ENCODE data around the gene TMED8.
"Not testable (repeated sequence)": the region's sequence is repeated elsewhere in the genome, so short reads cannot be mapped to it uniquely, and the experiment has no call there.

TMED8 gene

DNA sequence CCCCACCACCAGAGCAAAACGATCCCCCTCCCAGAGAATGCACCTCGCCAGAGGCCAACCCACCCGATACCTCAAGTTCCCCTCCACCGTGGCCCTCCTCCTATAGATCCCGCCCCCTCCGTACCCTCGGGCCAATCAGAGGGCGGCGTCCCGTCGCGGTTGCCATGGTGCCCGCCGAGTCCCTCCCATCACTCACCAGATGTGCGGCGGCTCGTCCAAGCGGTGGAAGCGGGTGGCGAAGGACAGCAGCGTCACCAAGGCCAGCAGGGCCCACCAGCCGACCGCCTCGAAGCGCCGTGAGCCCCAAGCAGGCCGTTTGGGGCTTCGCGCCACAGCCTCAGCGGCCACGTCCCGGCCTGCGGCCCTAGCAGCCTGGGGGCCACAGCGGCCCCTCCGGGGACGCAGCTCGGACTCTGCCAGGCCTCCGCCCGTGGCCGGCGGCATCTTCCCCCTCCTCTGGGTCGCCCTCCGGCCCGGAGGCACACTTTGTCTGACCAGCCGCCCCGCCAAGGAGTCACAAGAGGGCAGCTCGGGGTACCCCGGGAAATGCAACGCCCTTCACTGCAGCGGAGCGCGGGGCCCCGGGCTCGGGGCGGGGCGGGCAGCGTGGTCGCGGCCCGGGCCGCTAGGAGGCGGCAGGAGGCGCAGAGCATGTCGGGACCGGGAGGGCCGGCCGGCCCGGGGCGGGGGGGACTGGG lies 56.5 kb downstream of the TMED8 start, which contains the start of gene POMT2:
TSS of gene POMT2 (minus strand) at position 646 of the 698 bp plus-strand sequence. CDS start at position 444, 202 bp downstream.
- peak; percentile 90 for DNase-seq

DNA sequence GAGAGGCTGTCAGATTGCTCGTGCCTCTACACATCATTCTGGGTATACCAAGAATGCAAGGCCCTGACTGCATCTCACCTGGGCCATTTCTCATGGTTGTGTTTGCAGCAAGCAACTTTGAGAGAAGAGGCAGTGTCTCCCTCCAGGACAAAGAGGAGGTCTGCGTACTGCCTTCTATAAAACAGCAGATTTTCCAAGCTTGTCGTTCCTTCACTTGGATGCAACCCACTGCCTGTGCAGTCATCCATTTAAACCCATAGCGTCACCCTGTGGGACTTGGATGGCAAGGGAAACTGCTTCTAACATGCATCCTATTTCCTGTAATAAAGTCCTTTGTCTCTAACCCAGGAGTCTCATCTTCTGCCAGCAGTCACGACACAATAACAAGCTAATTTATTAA lies 57.5 kb downstream of the TMED8 start:
- DNase-seq: no peak

DNA sequence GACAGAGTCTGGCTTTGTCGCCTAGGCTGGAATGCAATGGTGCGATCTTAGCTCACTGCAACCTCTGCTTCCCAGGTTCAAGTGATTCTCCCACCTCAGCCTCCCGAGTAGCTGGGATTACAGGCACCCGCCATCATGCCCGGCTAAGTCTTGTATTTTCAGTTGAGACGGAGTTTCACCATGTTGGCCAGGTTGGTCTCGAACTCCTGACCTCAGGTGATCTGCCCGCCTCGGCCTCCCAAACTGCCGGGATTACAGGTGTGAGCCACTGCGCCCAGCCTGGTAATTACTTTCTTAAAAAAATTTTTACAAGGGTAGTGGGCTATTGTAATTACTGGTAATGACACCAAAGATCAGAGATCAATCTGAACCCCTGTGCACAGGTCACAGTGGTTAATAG lies 58.1 kb downstream of the TMED8 start:
- DNase-seq: not testable (repeated sequence)

DNA sequence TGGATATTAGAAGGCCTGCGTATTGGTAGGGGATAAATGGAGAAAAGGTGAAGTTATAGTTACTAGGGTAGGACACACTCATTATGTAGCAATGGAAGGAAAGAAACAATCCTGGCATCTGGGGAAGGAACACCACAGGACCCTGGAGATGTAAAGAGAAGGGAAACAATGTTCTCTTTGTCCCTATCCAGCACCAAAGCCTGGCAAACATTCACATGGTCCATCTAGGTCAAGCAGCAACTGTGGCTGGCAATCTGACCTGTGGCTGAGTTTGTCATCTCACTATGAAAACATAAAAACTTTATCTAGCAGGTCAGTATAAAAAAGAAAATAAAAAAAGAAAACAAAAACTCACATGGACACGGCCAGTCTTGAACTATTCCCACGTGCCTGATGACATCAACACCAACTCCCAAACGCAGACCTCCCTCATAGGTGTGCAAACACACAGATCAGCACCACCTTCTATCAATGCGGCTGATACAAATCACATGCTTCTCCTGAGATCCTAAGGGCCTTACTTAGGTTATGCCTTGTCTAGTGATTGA lies 58.8 kb downstream of the TMED8 start:
- DNase-seq: no peak

DNA sequence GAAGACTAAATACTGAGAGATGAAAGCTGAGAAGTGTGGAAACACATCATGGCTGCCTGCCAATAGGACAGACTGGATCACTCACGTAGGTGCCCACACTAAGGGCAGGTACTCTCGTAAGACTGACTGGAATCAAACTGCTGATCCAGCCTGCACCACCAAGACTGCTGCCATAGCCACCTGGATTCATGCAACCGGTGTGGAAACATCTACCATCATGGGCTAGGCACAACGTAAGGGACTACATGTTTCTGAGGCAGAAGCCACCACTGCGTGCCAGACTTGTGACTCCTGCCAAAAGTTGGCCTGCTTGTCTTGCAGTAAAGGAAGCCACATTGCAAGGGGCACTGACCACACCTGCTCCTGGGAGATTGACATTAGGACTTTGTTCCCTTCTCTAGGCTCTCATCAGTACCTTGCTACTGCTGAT lies 60.0 kb downstream of the TMED8 start:
- DNase-seq: no peak

DNA sequence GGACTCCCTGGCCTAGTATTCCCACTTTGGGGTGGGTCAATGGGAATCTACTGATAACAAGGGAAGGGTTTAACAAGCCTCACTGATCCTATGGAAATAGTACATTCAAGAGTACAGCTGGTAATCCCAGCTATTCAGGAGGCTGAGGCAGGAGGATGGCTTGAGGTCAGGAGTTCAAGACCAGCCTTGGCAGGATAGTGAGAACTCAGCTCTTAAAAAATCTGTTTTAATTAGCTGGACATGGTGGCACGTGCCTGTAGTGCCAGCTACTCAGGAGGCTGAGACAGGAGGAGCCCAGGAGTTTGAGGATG lies 60.7 kb downstream of the TMED8 start:
- DNase-seq: no peak

DNA sequence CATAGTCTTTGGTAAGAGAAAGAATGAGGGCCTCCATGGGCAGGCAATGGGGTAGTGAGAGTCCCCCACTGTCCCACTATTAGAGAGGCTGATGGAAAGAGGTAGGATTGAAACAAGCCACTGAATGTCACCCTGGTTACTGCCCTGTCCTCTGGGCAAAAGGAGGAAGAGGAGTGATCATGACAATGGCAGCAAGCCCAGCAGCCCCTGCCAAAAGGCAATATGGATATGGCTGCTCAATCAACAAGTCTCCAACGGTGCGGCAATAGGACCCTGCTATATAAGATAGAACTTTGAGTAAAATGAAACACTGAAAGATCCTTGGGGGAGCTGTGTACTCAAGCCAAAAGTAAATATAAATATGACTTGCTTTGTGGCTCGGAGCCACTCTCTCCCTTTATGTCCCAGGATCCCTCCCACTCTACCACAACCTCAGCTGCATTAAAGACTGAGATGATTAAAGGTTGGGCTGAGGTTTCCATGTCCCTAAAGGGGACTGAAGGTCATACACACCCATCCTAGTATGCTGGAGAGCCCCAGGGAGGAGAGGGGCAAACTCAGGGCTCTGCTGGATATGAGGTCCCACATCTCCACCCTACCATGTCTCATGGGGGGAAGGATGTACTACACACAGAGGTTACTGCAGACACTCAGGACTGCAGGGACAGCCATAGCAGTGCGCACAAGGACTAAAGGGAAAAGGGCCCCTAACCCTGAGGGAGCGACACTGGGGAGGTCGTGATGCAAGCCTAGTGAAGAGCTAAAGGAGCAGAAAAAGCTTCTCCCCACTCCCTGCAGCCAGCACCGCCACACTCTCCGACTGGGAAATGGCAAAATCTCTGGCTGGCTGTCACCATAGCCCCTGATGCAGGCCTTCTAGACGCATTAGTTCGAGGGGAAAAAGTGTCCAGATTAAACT lies 62.1 kb downstream of the TMED8 start:
- DNase-seq: no peak

DNA sequence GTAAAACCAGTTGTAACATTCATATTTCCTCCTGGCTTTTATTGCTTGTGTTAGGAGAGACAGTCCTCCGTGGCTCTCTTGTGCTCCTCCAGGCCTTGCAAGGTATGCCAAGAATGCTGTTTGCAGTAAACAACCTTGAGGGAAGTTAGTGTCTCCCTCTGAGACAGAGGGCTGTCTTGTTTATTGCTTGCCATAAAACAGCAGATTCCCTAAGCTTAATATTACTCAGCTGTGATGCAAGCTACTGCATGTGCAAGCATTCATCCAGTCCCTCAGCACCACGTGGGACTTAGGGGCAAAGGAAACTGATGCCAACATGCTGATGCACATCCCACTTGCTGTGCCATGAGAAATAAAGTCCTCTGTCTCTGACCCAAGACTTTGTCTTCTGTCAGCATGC lies 62.9 kb downstream of the TMED8 start:
- DNase-seq: no peak

DNA sequence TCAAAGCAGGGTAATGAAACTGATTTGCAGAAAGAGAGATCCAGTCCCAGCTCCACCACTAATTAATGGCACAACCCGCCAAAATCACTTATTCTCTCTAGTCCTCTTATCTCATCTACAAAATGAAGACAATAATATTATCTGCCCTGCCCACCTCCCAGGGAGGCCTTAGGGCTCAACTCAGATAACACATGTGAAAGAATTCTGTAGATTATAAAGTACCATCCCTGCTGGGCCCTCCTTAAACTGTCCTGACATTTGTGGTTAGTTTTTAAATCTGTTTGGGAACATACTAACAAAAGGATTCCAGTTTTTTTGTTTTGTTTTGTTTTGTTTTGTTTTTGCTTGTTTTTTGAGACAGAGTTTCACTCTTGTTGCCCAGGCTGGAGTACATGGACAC lies 63.5 kb downstream of the TMED8 start:
- no peak for DNase-seq

DNA sequence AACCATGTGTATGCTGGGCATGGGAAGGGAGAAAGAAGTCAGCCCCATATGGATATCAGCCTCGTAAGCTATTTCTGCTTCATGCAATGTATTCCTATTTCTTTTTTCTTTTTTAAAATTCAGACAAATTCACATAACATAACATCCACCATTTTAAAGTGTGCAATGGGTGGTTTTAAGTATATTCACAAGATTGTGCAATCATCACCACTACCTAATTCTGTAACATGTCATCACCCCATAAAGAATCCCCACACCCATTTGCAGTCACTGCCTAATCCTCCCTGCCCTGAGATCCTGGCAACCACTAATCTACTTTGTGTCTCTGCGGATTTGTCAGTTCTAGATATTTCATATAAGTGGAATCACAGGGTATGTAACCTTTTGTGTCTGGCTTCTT lies 65.7 kb downstream of the TMED8 start:
- DNase-seq: no peak

DNA sequence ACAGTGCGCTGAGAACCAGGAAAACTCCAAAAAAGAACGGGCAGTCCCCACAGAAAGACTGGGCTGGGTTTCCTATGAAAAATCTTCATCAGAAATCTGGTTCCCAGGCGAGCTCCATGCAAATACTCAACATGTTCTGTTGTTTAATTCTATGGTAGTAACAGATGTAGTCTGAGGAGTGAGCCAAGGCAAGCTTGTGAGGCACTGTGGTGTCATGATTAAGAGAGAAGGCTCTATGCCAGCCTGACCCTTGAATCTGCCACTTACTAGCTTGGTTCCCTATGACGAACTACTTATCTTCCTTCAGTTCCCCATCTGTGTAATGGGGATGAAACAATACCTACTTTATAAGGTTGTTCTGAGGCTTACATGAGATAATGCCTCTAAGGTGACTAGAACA lies 66.9 kb downstream of the TMED8 start:
- DNase-seq: no peak

DNA sequence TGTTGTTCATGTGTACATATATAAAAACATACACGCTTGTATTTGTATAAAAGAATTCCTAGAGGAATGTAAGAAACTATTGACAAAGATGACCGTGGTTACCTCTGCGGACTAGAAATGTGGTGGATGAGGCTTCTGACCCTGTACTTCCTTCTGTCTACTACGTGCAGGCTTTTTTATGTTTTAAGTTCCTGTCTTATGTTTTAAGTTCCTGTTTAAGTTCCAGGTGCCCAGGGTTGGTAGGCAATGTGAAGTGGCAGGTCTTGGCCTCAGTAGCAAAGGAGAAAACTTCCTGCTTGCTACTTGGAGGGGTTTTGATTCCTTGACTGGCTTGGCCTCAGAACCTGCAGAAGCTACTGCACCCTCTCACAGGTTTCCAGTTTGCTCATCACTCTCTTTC lies 67.8 kb downstream of the TMED8 start:
- DNase-seq: no peak

DNA sequence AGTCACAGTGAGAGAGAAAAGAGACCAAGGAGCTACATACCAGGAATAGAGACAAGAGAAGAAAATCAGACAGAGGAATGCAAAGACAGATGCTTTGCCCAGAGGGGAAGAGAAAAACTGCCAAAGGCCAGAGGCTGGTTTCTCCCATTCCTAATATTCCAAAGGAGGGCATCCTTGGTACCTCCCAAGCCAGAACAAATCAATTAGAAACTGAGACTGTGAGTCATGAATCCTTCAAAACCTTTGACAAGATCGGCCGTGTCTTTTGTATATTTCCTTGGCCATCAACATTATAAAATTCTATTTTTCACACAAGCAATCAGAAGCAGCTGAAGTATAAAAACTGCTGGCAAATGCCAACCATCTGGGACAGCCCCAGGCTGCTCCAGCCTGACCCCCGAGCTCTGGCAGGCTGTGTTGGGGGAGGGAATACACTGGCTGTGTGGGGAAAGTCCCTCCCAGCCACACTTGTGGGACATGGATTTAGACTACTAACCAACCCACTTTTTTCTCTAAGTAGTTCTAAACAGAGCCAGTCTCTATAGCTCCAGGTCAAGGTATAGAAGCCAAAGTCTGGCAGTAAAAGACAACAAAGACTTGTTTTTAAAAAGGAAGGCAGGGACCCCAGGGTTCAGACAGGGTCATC lies 69.9 kb downstream of the TMED8 start:
- DNase-seq: no peak

DNA sequence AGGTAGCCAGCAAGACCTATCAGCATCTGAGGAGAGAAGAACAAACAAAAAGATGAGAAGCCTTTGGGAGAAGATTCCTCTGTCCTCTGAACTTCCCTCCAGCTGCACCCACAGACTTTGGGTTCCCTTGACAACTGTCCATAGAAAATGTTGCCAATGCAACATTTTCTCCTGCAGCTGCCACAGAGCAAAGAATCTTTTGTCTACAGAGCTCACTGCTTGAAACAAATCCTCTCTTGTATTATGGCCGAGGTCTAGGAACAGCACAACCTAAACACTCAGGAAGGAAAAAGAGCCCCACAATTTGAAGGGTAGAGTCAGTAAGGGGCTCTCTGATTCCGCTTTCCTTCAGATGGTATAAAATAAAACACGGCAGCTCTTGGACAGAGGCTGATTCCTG lies 70.5 kb downstream of the TMED8 start:
- DNase-seq: no peak

DNA sequence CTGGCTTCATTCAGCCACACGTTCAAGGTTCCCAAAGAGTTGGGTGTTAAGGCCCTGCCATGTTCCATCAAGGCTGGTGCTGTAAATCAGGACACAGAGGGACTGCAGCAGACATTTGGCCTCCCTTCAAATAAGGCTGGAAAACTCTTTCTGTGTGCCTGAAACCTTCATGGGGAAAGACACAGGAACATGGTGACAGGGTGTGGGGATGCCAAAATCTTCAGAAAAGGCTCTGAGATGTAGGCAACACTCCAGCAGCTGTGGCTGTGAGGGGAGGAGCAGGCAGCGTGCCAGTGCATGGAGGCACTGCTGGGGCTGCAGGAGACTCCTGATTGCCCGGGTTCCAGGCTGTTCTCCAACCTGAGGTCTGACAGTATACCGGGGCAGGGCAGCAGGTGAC lies 71.2 kb downstream of the TMED8 start:
- no peak for DNase-seq

DNA sequence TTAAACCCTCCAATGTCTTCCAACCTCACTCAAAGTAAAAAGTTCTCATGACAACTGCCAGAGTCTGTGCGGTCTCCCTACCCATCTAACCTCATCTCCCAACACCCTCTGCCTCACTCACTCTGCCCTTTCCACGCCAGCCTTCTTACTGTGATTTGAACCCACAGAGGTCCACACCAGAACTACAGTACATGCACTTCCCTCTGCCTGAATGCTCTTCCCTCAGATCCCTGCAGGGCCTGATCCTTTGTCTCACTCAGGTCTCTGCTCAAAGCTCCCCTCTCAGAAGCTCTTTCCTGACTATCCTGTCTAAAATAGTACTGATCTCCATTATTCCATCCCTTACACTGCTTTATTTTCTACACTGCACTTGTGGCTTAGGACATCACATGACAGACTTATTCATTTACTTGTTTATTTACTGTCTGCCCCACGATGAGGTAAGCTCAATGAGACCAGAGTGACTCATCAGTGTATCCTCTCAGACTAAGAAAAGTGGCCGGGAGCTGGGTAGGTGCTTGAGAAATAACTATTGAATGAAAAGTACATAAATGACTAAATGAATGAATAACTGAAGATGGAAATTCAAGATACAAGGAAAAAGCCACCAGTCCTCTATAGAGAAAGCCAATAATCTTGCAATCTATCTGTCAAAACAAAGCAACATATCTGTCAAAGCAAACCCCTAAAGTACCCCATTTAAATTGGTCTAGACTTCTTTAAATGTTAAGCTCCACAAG lies 73.3 kb downstream of the TMED8 start:
- no peak for DNase-seq

DNA sequence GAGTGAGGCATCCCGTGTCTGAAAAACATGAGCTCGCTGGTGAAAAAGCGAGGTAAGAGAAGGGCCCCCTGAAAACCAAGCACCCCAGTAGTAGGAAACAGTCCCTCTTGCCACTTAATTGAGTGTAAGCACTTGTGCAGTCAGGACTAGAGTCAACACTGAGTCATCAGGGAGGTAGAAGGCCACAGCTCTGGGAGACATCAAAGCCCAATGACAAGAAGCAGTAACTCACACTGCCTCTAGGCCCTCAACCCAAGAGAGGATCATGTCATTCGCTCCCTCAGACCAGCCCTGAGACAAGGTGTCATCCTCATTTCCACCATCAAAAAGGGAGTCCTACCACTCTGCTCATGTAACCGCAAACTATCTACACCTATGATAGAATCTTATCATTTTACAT lies 74.0 kb downstream of the TMED8 start:
- DNase-seq: no peak

DNA sequence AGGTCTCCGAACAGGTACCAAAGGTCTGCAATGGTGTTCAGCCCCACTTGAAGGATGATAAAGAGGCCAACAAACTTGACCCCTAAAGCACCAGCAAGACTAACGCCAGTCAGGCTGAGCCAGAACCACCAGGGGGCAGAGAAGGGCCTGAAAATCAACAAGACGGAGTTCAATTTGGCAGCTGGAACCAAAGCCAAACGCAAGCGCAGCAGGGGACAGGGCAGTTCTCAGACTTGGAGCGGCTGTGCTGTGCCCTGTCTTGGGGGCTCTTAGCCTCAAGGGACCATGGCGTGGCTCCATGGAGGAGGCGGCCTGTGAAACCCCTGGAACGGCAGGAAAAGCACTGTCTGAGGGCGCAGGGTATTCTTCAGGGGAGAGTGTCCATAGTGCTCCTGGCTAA lies 75.8 kb downstream of the TMED8 start:
- DNase-seq: peak; percentile 29

DNA sequence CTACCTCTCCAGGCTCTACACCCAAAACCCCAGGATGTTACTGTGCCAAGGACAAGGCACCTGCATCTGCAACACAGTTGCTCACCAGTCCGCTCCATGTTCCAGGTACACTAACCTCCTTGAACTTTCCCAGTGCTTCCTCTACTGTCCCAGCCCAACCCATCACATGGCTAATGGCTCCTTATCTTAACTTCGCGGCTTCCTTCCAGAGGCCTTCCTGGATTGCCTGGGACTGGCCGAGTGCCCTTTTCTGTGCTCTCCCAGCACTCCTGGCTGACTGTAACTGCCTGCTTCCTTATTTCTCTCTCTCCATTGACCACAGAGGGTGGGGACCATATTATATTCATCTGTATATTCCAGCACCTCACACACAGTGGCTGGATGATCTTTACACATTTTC lies 77.1 kb downstream of the TMED8 start:
- DNase-seq: no peak

DNA sequence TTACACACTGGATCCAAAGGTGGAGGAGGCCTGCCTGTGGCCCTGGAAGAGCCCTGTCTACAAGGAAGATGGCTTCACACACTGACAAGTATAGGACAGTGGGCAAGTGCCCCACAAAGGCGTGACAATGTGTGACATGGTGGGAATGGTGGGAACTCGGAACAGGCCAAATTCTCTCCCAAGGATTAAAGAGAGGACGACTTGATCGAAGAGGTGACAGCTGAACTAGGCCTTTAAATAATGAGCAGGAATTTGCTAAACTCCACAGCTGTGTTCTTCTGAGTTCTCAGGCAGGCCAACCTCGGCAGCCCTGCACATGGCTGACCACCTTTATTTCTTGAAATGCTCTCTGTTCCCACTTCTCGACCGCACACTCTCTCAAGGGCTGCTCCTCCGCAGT lies 80.0 kb downstream of the TMED8 start:
- no peak for DNase-seq

DNA sequence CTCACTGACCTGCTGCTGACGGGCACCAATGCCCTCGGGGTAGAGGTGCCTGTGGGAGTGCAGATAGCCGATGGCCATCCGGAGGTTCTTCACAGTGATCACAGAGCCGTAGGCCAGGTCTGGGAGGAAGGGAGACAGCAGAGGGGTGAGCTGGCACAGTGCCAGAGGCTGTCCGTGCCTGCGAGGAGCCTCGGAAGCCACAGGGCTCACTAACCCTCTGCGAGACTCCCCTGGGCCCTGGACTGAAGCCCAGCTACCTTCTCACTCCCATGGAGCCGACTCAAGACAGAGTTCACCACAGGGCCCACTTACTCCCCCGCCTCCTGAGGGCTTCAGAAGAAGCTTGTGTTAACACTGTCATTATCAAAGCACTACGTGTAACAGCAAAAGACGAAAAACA lies 80.7 kb downstream of the TMED8 start:
- DNase-seq: no peak

DNA sequence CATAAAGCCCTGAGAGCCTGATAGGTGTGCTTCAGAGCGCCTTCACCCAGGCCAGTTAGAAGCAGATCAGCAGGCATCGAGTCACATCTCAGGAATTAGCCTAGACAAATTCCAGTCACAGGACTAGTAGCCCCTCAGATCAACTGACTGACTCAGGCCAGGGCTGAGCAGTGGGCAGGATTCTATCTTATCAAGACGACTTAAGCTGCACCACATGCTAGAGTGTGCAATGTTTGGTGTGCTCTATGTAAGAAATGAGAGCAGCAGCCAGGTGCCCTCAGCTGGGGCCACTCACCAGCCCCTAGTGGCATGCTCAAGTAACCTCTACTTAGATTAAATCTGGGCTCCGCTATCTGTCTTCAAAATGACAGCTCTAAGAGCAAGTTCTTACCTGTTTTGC lies 86.2 kb downstream of the TMED8 start:
- no peak for DNase-seq

DNA sequence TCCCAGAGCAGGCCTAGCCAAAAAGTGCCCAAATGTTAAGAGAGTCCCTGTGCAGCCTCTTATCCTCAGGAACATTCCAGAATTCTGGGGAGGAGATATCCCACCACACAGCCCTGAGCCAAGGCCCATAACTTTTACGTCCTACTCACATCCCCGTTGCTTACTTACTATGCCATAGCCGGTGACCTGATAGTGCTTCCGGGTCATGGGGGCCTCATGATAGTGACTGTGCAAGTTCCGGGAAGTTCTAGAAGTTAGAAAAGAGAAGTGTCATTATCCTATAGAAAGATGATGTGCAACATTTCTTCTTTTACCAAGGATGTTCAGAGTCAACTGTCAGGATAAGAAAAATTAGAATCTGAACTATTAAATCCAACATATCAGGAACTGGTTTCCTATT lies 90.3 kb downstream of the TMED8 start:
- no peak for DNase-seq

All from activated T-cell treated with anti-CD3 and anti-CD28 coated beads for 4 hours (primary cell).